K562 (cell line): ENCODE results near the gene KIF6. TPM values are rescaled to one million over a fixed set of nuclear protein-coding genes. Genes with fewer than 3 reads are reported as not detected.

ENCODE experiments used
- ATAC-seq: fragments of 200-7000 bp; cut with Tn5 transposase; 3 replicates; pipeline ENCODE4 v1.9.1; 2020; ENCODE audit warnings: moderate library complexity
- BruUV-seq: library from RNA; stranded (reverse); fragments of 400-500 nt; replicated peaks from 2 replicates; lab custom pipeline; 2021; lab: Mats Ljungman, UMichigan
- CTCF ChIA-PET: fragments of 300-600 bp; formaldehyde crosslinking; extraction: SDS; loops from one replicate; lab custom pipeline; 2021; ENCODE audit warnings: low intra/inter-chr PET ratio; lab: Yijun Ruan, JAX
- POLR2A ChIA-PET: fragments of 300-600, 350-650 bp; sonication (Branson Sonifier 250); formaldehyde crosslinking; extraction: SDS; loops from one replicate; lab custom pipeline; 2021; ENCODE audit warnings: antibody characterized with exemption, inconsistent platforms; lab: Yijun Ruan, JAX
- DNase-seq, 4 experiments: peaks; one replicate each; pipeline versions ENCODE4 v3.0.0 to v3.0.0-alpha.2; 2011 to 2018; ENCODE audit warnings: low spot score in 3 of 4, mixed read lengths in 3 of 4; ENCODE audit errors: extremely low read depth in 1 of 4
- FAIRE-seq: peaks from 2 replicates; lab custom pipeline; 2011; peaks lifted over from hg19 to GRCh38; lab: Jason Lieb, UNC
- H2AFZ ChIP-seq: 2 replicates; pipeline ENCODE4 v1.6.0; 2011; ENCODE audit warnings: low read depth, low read length, control low read depth, inconsistent platforms
- H3K27ac ChIP-seq: fragments of 200-600 bp; 3 replicates; pipeline ENCODE4 v1.8.0; 2011; ENCODE audit warnings: low read depth, mild to moderate bottlenecking, control low read depth, inconsistent platforms, low read length, moderate library complexity, mixed read lengths; ENCODE audit errors: extremely low read depth
- H3K27me3 ChIP-seq, 2 experiments: fragments of 300-600 bp in 1 of 2; 2 replicates in 1 of 2; 3 replicates in 1 of 2; pipeline versions ENCODE4 v1.6.0 to v1.8.0; 2011; ENCODE audit warnings: inconsistent platforms in 2 of 2, low read length in 2 of 2, mild to moderate bottlenecking in 1 of 2, mixed read lengths in 1 of 2, moderate library complexity in 1 of 2; ENCODE audit not compliant: control insufficient read depth in 2 of 2, insufficient read depth in 2 of 2
- H3K36me3 ChIP-seq: fragments of 300-600 bp; 3 replicates; pipeline ENCODE4 v1.8.0; 2011; ENCODE audit warnings: mild to moderate bottlenecking, low read length, inconsistent platforms; ENCODE audit not compliant: control insufficient read depth, insufficient read depth
- H3K4me1 ChIP-seq, 2 experiments: fragments of 200-600 bp in 1 of 2; replicated peaks in 1 of 2; 2 replicates in 1 of 2; 3 replicates in 1 of 2; pipeline versions ENCODE4 v1.5.1 to v1.8.0; 2011; ENCODE audit warnings: inconsistent platforms in 2 of 2, low read length in 2 of 2, mild to moderate bottlenecking in 1 of 2, mixed read lengths in 1 of 2, moderate library complexity in 1 of 2; ENCODE audit not compliant: control insufficient read depth in 2 of 2, insufficient read depth in 2 of 2
- H3K4me2 ChIP-seq: 2 replicates; pipeline ENCODE4 v1.6.1; 2011; ENCODE audit warnings: low read length, control low read depth, inconsistent platforms, mixed read lengths; ENCODE audit not compliant: insufficient read depth
- H3K4me3 ChIP-seq: fragments of 200-600 bp; sonication (generic), shearing (Covaris generic); 2 replicates; pipeline ENCODE4 v1.5.1; 2016; ENCODE audit warnings: control low read depth, inconsistent platforms
- H3K79me2 ChIP-seq: fragments of 200-600 bp; 3 replicates; pipeline ENCODE4 v1.8.0; 2011; ENCODE audit warnings: low read length, inconsistent platforms; ENCODE audit not compliant: control insufficient read depth, insufficient read depth
- H3K9ac ChIP-seq, 2 experiments: 2 replicates each; pipeline versions ENCODE4 v1.6.0 to v1.6.1; 2011; ENCODE audit warnings: low read depth in 2 of 2, low read length in 2 of 2, control low read depth in 1 of 2, inconsistent platforms in 1 of 2, mild to moderate bottlenecking in 1 of 2, mixed read lengths in 1 of 2; ENCODE audit not compliant: insufficient read depth in 1 of 2
- H3K9me1 ChIP-seq: one replicate; pipeline ENCODE4 v1.6.0; 2011; ENCODE audit warnings: inconsistent platforms, mild to moderate bottlenecking, low read length, moderate library complexity; ENCODE audit not compliant: control insufficient read depth, insufficient read depth
- H3K9me3 ChIP-seq: replicated peaks from 2 replicates; pipeline ENCODE4 v1.5.1; 2011; ENCODE audit warnings: low read depth, low read length, inconsistent platforms; ENCODE audit not compliant: control insufficient read depth, insufficient read depth
- H4K20me1 ChIP-seq: replicated peaks from 2 replicates; pipeline ENCODE4 v1.6.1; 2011; ENCODE audit warnings: low read length, inconsistent platforms, mixed read lengths; ENCODE audit not compliant: control insufficient read depth, insufficient read depth
- CBX2 ChIP-seq: fragments of 200-600 bp; sonication (generic); IDR thresholded peaks from one replicate; pipeline ENCODE4 v1.6.1; 2012; ENCODE audit warnings: mild to moderate bottlenecking, low read length, inconsistent platforms; ENCODE audit not compliant: insufficient read depth, poor library complexity, severe bottlenecking
- CREB3 ChIP-seq: fragments of 450-650 bp; conservative IDR thresholded peaks from 2 replicates; pipeline ENCODE4 v1.6.1; 2016; ENCODE audit warnings: missing genetic modification characterization, low read depth, mild to moderate bottlenecking, missing compliant biosample characterization, moderate library complexity
- FOXK2 ChIP-seq, 2 experiments: fragments of 450-650 bp; IDR thresholded peaks in 1 of 2; conservative IDR thresholded peaks in 1 of 2; 2 replicates each; pipeline ENCODE4 v1.6.1; 2016; ENCODE audit warnings: low read depth in 2 of 2, mild to moderate bottlenecking in 1 of 2
- FOXM1 ChIP-seq, 2 experiments: fragments of 450-650 bp in 1 of 2; sonication (generic) in 1 of 2; formaldehyde crosslinking in 1 of 2; IDR thresholded peaks; 2 replicates each; pipeline versions ENCODE4 v1.6.1 to v1.9.0; 2017 to 2022; ENCODE audit warnings: low read depth in 2 of 2, mild to moderate bottlenecking in 2 of 2, missing genetic modification reagents in 1 of 2, moderate library complexity in 1 of 2
- MLLT1 ChIP-seq, 2 experiments: fragments of 450-650 bp; IDR thresholded peaks; 2 replicates each; pipeline ENCODE4 v1.6.1; 2016
- MYBL2 ChIP-seq, 2 experiments: fragments of 450-650 bp in 1 of 2; sonication (generic) in 1 of 2; formaldehyde crosslinking in 1 of 2; IDR thresholded peaks; 2 replicates each; pipeline versions ENCODE4 v1.6.1 to v1.8.1; 2017 to 2022; ENCODE audit warnings: borderline replicate concordance in 1 of 2, inconsistent platforms in 1 of 2, low read depth in 1 of 2, mild to moderate bottlenecking in 1 of 2, missing genetic modification reagents in 1 of 2, moderate library complexity in 1 of 2
- RBM34 ChIP-seq: fragments of 200-400 bp; formaldehyde crosslinking; IDR thresholded peaks from 2 replicates; pipeline ENCODE4 v1.6.1; 2018; ENCODE audit warnings: low read length, borderline replicate concordance; ENCODE audit not compliant: insufficient read depth
- U2AF2 ChIP-seq: fragments of 200-400 bp; formaldehyde crosslinking; optimal IDR thresholded peaks from 2 replicates; pipeline ENCODE3; 2017; ENCODE audit warnings: low read depth, mild to moderate bottlenecking, low read length
- ZNF277 ChIP-seq: fragments of 250-450 bp; sonication (Bioruptor Pico); IDR thresholded peaks from 2 replicates; pipeline ENCODE4 v1.8.0; 2022; ENCODE audit warnings: inconsistent platforms, mild to moderate bottlenecking, moderate library complexity, borderline replicate concordance
- WGBS: fragments of 100-300 bp; shearing (Covaris generic); methylation state at CpG from one replicate; pipeline ENCODE4 v1.1.6; 2016; ENCODE audit warnings: low coverage, mixed read lengths; ENCODE audit not compliant: insufficient coverage; ENCODE audit errors: missing lambda C conversion rate; 5-methylcytosine and 5-hydroxymethylcytosine counted together
- in situ Hi-C: fragments of 300-500 bp; cut with MboI; formaldehyde crosslinking; loops from 4 replicates; pipeline ENCODE4 v1.15.0; 2018; ENCODE audit warnings: inconsistent platforms, mixed read lengths
- intact Hi-C: fragments of 100-400 bp; cut with micrococcal nuclease; formaldehyde crosslinking; loops from 2 replicates; pipeline ENCODE4 v1.14.2; 2022
- polyA plus RNA-seq, 8 experiments: library from polyadenylated mRNA; depleted of rRNA in 4 of 8; stranded (reverse) in 5 of 8; unstranded in 3 of 8; fragments of >200 nt; fragmentation: Nextera tagmentation in 2 of 8; fragmentation: Illumina TruSeq in 1 of 8; extraction: Ambion mirVana in 2 of 8; extraction: Trizol in 1 of 8; gene quantifications; 2 replicates each; pipeline versions ENCODE4 v1.2.1 to v1.2.3, GENCODE V29; 2011 to 2014; ENCODE audit warnings: inconsistent platforms in 1 of 8, missing spikeins in 1 of 8
- total RNA-seq, 7 experiments: library from RNA; depleted of rRNA in 6 of 7; stranded (reverse); fragments of >200 nt in 6 of 7; fragmentation: Illumina TruSeq in 2 of 7; extraction: Trizol in 2 of 7; gene quantifications; 2 replicates each; pipeline versions ENCODE4 v1.2.1 to v1.2.3, GENCODE V29; 2011 to 2021; ENCODE audit warnings: low replicate concordance in 1 of 7
- TF ChIP-seq, protein P1 (sequence below): fragments of 200-800 bp; sonication (Bioruptor generic); IDR thresholded peaks from 2 replicates; pipeline ENCODE4 v1.6.1; 2017; ENCODE audit warnings: missing genetic modification characterization, missing compliant biosample characterization
- TF ChIP-seq, protein P2 (sequence below): fragments of 250-450 bp; sonication (Bioruptor Pico); IDR thresholded peaks from 2 replicates; pipeline ENCODE4 v1.5.0; 2021
- TF ChIP-seq, protein P3 (sequence below): fragments of 250-450 bp; sonication (Bioruptor Pico); IDR thresholded peaks from 2 replicates; pipeline ENCODE4 v1.5.1; 2021; ENCODE audit warnings: mild to moderate bottlenecking

KIF6 gene
- total and polyA plus RNA-seq, 9 of the 15 experiments (the other 6 are each of a cell fraction or from before 2014, with no cell fraction given), result not detected

- Histone ChIP-seq H3K27me3 (no peaks in the 10 kb centered on the region; a peak in 1 of 5 replicates), H3K9ac (no peak overlapping the region), H3K27ac (no peak overlapping the region), H3K4me3 (no peak overlapping the region), H3K4me2 (no peak overlapping the region), H3K36me3 (no peaks in the 10 kb centered on the region), H3K9me3 (no peaks in the 10 kb centered on the region), H2AFZ (no peak overlapping the region), H3K9me1 (no peaks in the 10 kb centered on the region), H3K4me1 (no peaks in the 10 kb centered on the region), H3K79me2 (no peaks in the 10 kb centered on the region), H4K20me1 (no peaks in the 10 kb centered on the region)
- TF ChIP-seq CREB3 (tag) (no peak), FOXK2 (conservative IDR thresholded peaks at IDR 0.05 in 1 of 2, IDR thresholded peaks at IDR 0.05 in 1 of 2; ENCODE audit: low read depth in 2 of 2) (no peak), U2AF2 (no peak), CBX2 (no peak), RBM34 (no peak), MLLT1 (IDR thresholded peaks at IDR 0.05) (no peak), MYBL2 (IDR thresholded peaks at IDR 0.05; ENCODE audit: low read depth) (no peak), MYBL2 (CRISPR knock-in tag; IDR thresholded peaks at IDR 0.05; ENCODE audit: borderline replicate concordance) (no peak), ZNF277 (CRISPR knock-in tag) (no peak), FOXM1 (IDR thresholded peaks at IDR 0.05; ENCODE audit: low read depth) (no peak), FOXM1 (CRISPR knock-in tag; IDR thresholded peaks at IDR 0.05; ENCODE audit: low read depth) (no peak)
- TF ChIP-seq, protein P1, sequence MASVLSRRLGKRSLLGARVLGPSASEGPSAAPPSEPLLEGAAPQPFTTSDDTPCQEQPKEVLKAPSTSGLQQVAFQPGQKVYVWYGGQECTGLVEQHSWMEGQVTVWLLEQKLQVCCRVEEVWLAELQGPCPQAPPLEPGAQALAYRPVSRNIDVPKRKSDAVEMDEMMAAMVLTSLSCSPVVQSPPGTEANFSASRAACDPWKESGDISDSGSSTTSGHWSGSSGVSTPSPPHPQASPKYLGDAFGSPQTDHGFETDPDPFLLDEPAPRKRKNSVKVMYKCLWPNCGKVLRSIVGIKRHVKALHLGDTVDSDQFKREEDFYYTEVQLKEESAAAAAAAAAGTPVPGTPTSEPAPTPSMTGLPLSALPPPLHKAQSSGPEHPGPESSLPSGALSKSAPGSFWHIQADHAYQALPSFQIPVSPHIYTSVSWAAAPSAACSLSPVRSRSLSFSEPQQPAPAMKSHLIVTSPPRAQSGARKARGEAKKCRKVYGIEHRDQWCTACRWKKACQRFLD (CRISPR knock-in tag), result no peak
- TF ChIP-seq, protein P2, sequence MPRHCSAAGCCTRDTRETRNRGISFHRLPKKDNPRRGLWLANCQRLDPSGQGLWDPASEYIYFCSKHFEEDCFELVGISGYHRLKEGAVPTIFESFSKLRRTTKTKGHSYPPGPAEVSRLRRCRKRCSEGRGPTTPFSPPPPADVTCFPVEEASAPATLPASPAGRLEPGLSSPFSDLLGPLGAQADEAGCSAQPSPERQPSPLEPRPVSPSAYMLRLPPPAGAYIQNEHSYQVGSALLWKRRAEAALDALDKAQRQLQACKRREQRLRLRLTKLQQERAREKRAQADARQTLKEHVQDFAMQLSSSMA (CRISPR knock-in tag), result no peak
- TF ChIP-seq, protein P3, sequence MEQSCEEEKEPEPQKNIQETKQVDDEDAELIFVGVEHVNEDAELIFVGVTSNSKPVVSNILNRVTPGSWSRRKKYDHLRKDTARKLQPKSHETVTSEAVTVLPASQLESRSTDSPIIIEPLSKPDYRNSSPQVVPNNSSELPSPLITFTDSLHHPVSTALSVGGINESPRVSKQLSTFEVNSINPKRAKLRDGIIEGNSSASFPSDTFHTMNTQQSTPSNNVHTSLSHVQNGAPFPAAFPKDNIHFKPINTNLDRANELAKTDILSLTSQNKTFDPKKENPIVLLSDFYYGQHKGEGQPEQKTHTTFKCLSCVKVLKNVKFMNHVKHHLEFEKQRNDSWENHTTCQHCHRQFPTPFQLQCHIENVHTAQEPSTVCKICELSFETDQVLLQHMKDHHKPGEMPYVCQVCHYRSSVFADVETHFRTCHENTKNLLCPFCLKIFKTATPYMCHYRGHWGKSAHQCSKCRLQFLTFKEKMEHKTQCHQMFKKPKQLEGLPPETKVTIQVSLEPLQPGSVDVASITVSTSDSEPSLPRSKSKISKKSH (CRISPR knock-in tag), result no peak
- in situ Hi-C loops, result no loop called here
- intact Hi-C loops, result no loop called here
- 0% methylated on average over 1 of the region's 1 CpG for WGBS
- POLR2A ChIA-PET, result no interaction called here
- FAIRE-seq (no peak), ATAC-seq (no peak), DNase-seq (no peak)
- no TSS peak for BruUV-seq
- CTCF ChIA-PET, result no interaction called here
These were observed 109.6 kb downstream of the KIF6 start for GRCh38 chr6:39615622-39616021.
